HepG2 (cell line): ENCODE measurements around the gene MSANTD2. TPM values are rescaled to one million over a fixed set of nuclear protein-coding genes. Genes with fewer than 3 reads are reported as not detected.
A peak's percentile ranks its signal among the peaks of the same experiment; 100 is the strongest.

ENCODE experiments used
- ARID5B ChIP-seq: IDR thresholded peaks from 2 replicates; pipeline ENCODE4 v1.4.0; 2020; ENCODE audit warnings: mild to moderate bottlenecking, missing genetic modification reagents
- ATF7 ChIP-seq, 2 experiments: fragments of 450-650 bp in 1 of 2; sonication (generic) in 1 of 2; formaldehyde crosslinking in 1 of 2; IDR thresholded peaks; 2 replicates each; pipeline versions ENCODE4 v1.4.0 to v1.6.1; 2016 to 2020; ENCODE audit warnings: antibody characterized with exemption in 1 of 2, mild to moderate bottlenecking in 1 of 2, missing genetic modification reagents in 1 of 2
- CHD2 ChIP-seq: IDR thresholded peaks from 2 replicates; pipeline ENCODE4 v1.6.1; 2011; ENCODE audit warnings: low read depth, low read length, improper control_type of control experiment
- DNMT3B ChIP-seq: conservative IDR thresholded peaks from 2 replicates; pipeline ENCODE4 v1.6.1; 2016; ENCODE audit warnings: missing biosample characterization, control low read depth
- GATA4 ChIP-seq: sonication (generic); IDR thresholded peaks from 2 replicates; pipeline ENCODE4 v1.6.1; 2016; ENCODE audit warnings: antibody characterized with exemption, low read depth, borderline replicate concordance
- PAF1 ChIP-seq: IDR thresholded peaks from 2 replicates; pipeline ENCODE4 v1.6.1; 2016; ENCODE audit warnings: missing genetic modification reagents, missing compliant biosample characterization
- SAP130 ChIP-seq: IDR thresholded peaks from 2 replicates; pipeline ENCODE4 v1.6.1; 2016; ENCODE audit warnings: low read depth
- SKIL ChIP-seq: sonication (generic); formaldehyde crosslinking; IDR thresholded peaks from 2 replicates; pipeline ENCODE4 v1.8.0; 2022; ENCODE audit warnings: missing genetic modification reagents, mild to moderate bottlenecking, moderate library complexity, borderline replicate concordance
- SMC3 ChIP-seq: IDR thresholded peaks from 2 replicates; pipeline ENCODE4 v1.6.1; 2011; ENCODE audit warnings: low read length, improper control_type of control experiment
- SOX6 ChIP-seq, 2 experiments: fragments of 450-650 bp in 1 of 2; sonication (generic) in 1 of 2; formaldehyde crosslinking in 1 of 2; IDR thresholded peaks; 2 replicates each; pipeline versions ENCODE4 v1.4.0 to v1.6.1; 2017 to 2020; ENCODE audit warnings: antibody characterized with exemption in 1 of 2, mild to moderate bottlenecking in 1 of 2, missing genetic modification reagents in 1 of 2
- TFAP4 ChIP-seq: sonication (generic); IDR thresholded peaks from 2 replicates; pipeline ENCODE4 v1.6.1; 2016; ENCODE audit warnings: low read depth, borderline replicate concordance
- ZFP36L2 ChIP-seq: sonication (generic); formaldehyde crosslinking; IDR thresholded peaks from 2 replicates; pipeline ENCODE4 v1.4.0; 2020; ENCODE audit warnings: missing genetic modification reagents
- ZNF207 ChIP-seq: fragments of 450-650 bp; IDR thresholded peaks from 2 replicates; pipeline ENCODE4 v1.6.1; 2016; ENCODE audit warnings: antibody characterized with exemption, borderline replicate concordance
- ZNF3 ChIP-seq: IDR thresholded peaks from 2 replicates; pipeline ENCODE4 v1.7.0; 2017; ENCODE audit warnings: inconsistent platforms
- ZNF562 ChIP-seq: sonication (generic); formaldehyde crosslinking; IDR thresholded peaks from 2 replicates; pipeline ENCODE4 v1.8.0; 2022; ENCODE audit warnings: missing genetic modification reagents, borderline replicate concordance
- ZNF615 ChIP-seq: sonication (generic); formaldehyde crosslinking; IDR thresholded peaks from 2 replicates; pipeline ENCODE4 v1.5.0; 2020; ENCODE audit warnings: mild to moderate bottlenecking, missing genetic modification reagents, borderline replicate concordance
- polyA plus RNA-seq, 8 experiments: library from polyadenylated mRNA; depleted of rRNA in 3 of 8; stranded (reverse) in 7 of 8; unstranded in 1 of 8; fragments of >200 nt; fragmentation: Illumina TruSeq in 4 of 8; extraction: Trizol in 4 of 8; gene quantifications; 2 replicates each; pipeline versions ENCODE4 v1.2.1 to v1.2.3, GENCODE V29; 2011 to 2016; ENCODE audit warnings: low read depth in 4 of 8, missing spikeins in 1 of 8, mixed read lengths in 1 of 8; ENCODE audit not compliant: insufficient read depth in 1 of 8
- total RNA-seq, 5 experiments: library from RNA; depleted of rRNA; stranded (reverse); fragments of >200 nt; fragmentation: Illumina TruSeq; extraction: Trizol; gene quantifications; 2 replicates each; pipeline ENCODE4 v1.2.3, GENCODE V29; 2016; ENCODE audit warnings: low read depth in 1 of 5
- TF ChIP-seq, protein P1 (sequence below): sonication (generic); formaldehyde crosslinking; IDR thresholded peaks from 2 replicates; pipeline ENCODE4 v1.5.0; 2020; ENCODE audit warnings: mild to moderate bottlenecking, missing genetic modification reagents, borderline replicate concordance

Gene MSANTD2
- total and polyA plus RNA-seq, 2 of the 13 experiments (the other 11 are each of a cell fraction or from before 2014, with no cell fraction given): 8.7 to 10.1 TPM

- TF ChIP-seq, protein P1, sequence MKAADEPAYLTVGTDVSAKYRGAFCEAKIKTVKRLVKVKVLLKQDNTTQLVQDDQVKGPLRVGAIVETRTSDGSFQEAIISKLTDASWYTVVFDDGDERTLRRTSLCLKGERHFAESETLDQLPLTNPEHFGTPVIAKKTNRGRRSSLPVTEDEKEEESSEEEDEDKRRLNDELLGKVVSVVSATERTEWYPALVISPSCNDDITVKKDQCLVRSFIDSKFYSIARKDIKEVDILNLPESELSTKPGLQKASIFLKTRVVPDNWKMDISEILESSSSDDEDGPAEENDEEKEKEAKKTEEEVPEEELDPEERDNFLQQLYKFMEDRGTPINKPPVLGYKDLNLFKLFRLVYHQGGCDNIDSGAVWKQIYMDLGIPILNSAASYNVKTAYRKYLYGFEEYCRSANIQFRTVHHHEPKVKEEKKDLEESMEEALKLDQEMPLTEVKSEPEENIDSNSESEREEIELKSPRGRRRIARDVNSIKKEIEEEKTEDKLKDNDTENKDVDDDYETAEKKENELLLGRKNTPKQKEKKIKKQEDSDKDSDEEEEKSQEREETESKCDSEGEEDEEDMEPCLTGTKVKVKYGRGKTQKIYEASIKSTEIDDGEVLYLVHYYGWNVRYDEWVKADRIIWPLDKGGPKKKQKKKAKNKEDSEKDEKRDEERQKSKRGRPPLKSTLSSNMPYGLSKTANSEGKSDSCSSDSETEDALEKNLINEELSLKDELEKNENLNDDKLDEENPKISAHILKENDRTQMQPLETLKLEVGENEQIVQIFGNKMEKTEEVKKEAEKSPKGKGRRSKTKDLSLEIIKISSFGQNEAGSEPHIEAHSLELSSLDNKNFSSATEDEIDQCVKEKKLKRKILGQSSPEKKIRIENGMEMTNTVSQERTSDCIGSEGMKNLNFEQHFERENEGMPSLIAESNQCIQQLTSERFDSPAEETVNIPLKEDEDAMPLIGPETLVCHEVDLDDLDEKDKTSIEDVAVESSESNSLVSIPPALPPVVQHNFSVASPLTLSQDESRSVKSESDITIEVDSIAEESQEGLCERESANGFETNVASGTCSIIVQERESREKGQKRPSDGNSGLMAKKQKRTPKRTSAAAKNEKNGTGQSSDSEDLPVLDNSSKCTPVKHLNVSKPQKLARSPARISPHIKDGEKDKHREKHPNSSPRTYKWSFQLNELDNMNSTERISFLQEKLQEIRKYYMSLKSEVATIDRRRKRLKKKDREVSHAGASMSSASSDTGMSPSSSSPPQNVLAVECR (CRISPR knock-in tag): no peak
- no peak for TF ChIP-seq SOX6 (IDR thresholded peaks at IDR 0.05)
- peak; percentile 48 for TF ChIP-seq SOX6 (CRISPR knock-in tag; IDR thresholded peaks at IDR 0.05)
- no peak for TF ChIP-seq ZNF207
- TF ChIP-seq SKIL (CRISPR knock-in tag): no peak
- no peak for TF ChIP-seq DNMT3B (CRISPR knock-in tag)
- TF ChIP-seq GATA4: no peak
- TF ChIP-seq ZNF615: no peak
- TF ChIP-seq SMC3: no peak
- TF ChIP-seq ATF7 (IDR thresholded peaks at IDR 0.05): no peak
- TF ChIP-seq ATF7 (CRISPR knock-in tag; IDR thresholded peaks at IDR 0.05): no peak
- TF ChIP-seq ZFP36L2: no peak
- TF ChIP-seq ZNF3: no peak
- no peak for TF ChIP-seq PAF1 (CRISPR knock-in tag)
- no peak for TF ChIP-seq ARID5B (CRISPR knock-in tag)
- no peak for TF ChIP-seq CHD2
- no peak for TF ChIP-seq ZNF562 (CRISPR knock-in tag)
- TF ChIP-seq TFAP4: no peak
- TF ChIP-seq SAP130 (CRISPR knock-in tag): peak; percentile 31
These were observed 75.1 kb downstream of the MSANTD2 start (continued) for GRCh38 chr11:124724979-124725718.
